HG02943 (cell line): ENCODE measurements around the gene ARHGAP42.
A peak's percentile ranks its signal among the peaks of the same experiment; 100 is the strongest.
"Not testable (repeated sequence)": the region's sequence is repeated elsewhere in the genome, so short reads cannot be mapped to it uniquely, and the experiment has no call there.

ENCODE experiments used
- ATAC-seq: cut with Tn5 transposase; IDR thresholded peaks from one replicate; pipeline ENCODE4 v1.9.1; 2021; ENCODE audit warnings: mild to moderate bottlenecking, low read depth, moderate library complexity; ENCODE audit not compliant: unreplicated experiment

Gene ARHGAP42

DNA sequence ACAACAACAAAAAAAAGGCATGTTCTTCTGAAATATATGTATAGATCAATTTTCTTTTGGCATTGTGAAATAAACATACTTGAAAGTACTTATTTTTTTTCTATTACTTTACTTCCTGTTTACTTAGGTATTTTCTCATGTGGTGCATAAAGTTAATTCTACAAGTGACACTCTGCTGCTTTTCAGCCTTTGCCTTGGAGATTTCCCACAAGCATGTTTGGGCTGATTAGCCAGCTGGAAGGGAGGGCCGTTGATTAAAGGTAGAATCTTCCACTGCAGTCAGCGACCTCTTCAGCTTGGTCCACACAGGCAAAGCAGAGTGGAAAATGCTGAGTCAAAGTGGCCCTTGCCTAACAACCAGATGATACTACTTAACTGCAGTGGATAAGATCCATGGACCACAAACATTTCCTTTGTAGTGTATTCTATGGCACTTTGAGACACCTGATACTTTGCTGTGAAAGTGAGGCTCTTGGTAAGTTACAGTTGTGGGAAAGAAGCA is 176.0 kb downstream of the ARHGAP42 start:
- ATAC-seq, result no peak

GRCh38 chr11:100865443-100866065 is 178.5 kb downstream of the ARHGAP42 start:
- ATAC-seq, result no peak

GRCh38 chr11:100866453-100866852 is 179.4 kb downstream of the ARHGAP42 start:
- no peak for ATAC-seq

- no peak for ATAC-seq
These were observed 180.5 kb downstream of the ARHGAP42 start for GRCh38 chr11:100867606-100868005.

GRCh38 chr11:100869328-100869727 is 182.2 kb downstream of the ARHGAP42 start:
- ATAC-seq, result no peak

DNA sequence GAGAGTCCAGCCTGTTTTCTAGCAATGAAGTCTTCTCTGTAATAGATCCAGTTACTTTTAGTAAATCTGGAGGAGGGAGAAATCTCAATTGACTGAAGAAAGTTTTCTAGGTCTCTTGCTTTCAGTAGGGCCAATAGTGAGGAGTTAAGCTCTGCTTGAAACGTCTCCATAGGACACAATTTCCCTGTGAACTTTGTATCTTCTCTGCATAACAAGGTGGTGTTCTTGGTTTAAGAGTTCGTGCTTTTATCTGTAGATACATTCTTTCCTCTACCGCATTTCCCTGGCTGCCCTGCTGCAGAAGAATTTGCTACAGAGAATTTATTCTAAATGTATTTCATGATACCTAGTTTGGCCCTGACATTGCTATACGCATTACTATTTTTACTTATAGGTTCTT is 183.1 kb downstream of the ARHGAP42 start:
- ATAC-seq, result no peak

DNA sequence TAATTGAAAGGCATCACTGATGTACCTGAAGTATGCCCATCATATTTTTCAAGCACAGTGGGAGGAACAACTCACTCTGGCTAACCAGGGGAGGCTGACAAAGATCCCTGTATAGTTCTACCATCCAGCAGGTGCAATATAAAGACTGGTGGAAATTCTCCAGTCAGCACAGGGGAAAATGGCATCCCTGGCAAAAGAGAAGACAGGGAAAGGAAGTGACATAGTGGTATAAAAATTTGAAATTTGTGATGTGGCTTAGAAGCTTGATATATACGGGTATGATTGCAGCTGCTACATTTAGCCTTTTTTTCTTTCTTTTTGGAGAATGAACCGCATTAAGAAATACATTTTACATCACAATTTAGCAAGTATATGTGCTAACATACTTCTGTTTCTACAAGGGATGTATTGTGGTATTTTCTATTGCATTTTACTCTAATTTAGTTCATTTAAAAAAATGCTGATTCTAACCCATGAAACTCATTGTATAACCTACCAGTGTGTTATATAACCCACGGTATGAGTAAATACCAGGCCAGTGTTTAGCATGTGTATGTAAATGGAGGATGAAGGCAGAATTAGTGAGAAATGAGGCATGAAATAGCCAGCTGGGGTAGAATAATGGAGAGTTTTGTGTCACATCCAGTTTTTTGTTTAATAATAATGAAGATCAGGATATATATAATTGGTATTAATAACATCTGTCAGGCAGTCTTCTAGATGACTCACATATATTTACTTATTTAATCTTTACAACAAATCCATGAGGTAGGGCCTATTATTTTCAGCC is 186.1 kb downstream of the ARHGAP42 start:
- no peak for ATAC-seq

DNA sequence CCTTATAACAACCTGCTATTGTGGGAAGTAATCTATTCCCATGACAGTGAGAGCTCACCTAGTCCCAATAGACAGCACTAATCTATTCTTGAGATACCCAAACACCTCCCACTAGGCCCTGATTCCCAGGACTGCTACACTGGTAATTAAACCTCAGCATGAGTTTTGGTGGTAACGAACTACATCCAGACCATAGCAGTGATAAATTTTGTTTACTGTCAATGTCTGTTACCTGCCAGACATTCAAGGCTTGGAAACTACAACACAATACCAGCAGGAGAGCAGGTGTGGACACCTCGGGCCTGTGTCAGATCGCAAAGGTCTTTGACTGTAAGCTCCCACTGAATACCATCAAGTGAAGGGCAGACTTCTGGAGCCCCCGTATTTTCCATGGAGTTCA is 187.1 kb downstream of the ARHGAP42 start:
- no peak for ATAC-seq

- no peak for ATAC-seq
These were observed 188.4 kb downstream of the ARHGAP42 start for GRCh38 chr11:100875521-100875869.

- ATAC-seq, result peak; percentile 82
These were observed 189.9 kb downstream of the ARHGAP42 start for GRCh38 chr11:100876815-100877520.

DNA sequence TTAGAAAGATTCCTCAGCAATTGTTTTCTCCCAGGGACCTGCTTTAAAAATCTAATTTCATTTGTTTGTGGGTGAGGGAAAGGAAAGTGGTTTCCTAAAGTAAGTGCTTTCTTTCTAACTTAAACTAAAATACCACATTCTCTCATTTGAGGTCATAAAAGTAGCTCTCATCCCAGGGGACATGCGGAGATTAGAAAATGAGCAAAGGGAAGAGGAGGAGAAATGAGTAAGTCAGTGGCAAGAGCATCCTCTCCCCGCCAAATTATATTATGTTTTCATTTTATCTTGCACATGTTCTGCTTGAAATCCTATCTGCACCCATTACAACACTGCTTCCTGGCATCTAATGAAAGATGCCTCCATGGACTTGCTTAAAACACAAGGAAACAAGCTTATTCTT is 191.4 kb downstream of the ARHGAP42 start:
- no peak for ATAC-seq

- no peak for ATAC-seq
These were observed 195.9 kb downstream of the ARHGAP42 start for GRCh38 chr11:100882957-100883356.

GRCh38 chr11:100883830-100884229 is 196.7 kb downstream of the ARHGAP42 start:
- no peak for ATAC-seq

GRCh38 chr11:100887659-100888058 is 200.6 kb downstream of the ARHGAP42 start:
- no peak for ATAC-seq

- ATAC-seq, result no peak
These were observed 201.7 kb downstream of the ARHGAP42 start for GRCh38 chr11:100888836-100889235.

DNA sequence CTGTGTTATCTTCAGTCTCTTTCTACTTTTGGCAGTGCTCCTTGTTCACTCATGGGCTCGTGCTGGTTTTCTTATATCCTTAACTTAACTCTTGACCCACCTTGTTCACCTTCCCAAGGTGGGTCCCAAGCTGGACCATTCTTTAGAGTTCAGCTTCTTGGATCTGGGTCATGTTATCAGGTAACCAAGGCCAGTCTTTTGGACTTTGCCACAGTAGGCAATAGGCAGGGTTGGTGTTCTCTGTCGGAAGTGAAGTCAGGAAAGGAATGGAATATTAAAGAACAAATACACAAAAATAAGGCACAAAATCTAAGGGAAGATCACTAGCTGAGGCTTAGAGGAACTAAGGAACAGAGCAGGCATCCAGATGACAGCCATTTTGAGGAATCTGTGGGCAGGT is 202.7 kb downstream of the ARHGAP42 start:
- no peak for ATAC-seq

DNA sequence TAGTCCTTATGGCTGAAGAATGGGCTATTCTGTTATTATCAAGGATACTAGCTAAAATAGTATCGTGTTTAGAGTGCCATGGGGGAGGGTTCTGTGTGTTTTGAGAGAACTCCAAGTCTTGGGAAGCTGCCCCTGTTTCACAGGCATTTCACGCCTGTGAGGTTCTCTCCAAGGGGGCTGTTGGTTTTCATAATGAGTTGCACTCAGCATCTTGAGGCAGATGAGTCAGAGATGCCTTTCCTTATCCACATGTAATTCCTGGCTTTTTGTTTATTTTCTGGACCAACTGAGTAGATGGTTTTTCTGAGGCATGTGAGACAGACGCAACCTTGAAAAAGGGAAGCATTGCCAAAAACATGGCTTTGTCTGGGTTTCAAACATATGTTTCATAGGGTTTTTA is 203.7 kb downstream of the ARHGAP42 start:
- no peak for ATAC-seq

GRCh38 chr11:100892886-100893285 is 205.8 kb downstream of the ARHGAP42 start:
- no peak for ATAC-seq

- ATAC-seq, result no peak
These were observed 208.4 kb downstream of the ARHGAP42 start for GRCh38 chr11:100895449-100895848.

- not testable (repeated sequence) for ATAC-seq
These were observed 208.9 kb downstream of the ARHGAP42 start for GRCh38 chr11:100895976-100896375.

GRCh38 chr11:100901471-100901870 is 214.4 kb downstream of the ARHGAP42 start:
- not testable (repeated sequence) for ATAC-seq
